GM12875 (cell line): ENCODE data around the gene FADS3.

ENCODE experiments used
- H3K4me3 ChIP-seq: one replicate; pipeline ENCODE4 v1.5.1; 2011; ENCODE audit warnings: low read depth, low read length, control low read depth
- CTCF ChIP-seq: IDR thresholded peaks from 2 replicates; pipeline ENCODE4 v1.5.1; 2011; ENCODE audit warnings: low read depth, mild to moderate bottlenecking, control low read depth, inconsistent platforms, low read length, moderate library complexity, borderline replicate concordance; ENCODE audit not compliant: insufficient read depth

Gene FADS3

GRCh38 chr11:61903845-61904244, 12.5 kb upstream of the FADS3 start:
- no peak overlapping the region for H3K4me3 ChIP-seq
- no peak for TF ChIP-seq CTCF

GRCh38 chr11:61902313-61902712, 11.0 kb upstream of the FADS3 start:
- no peak for TF ChIP-seq CTCF
- no peak overlapping the region for H3K4me3 ChIP-seq

- no peak for TF ChIP-seq CTCF
- no peak overlapping the region for H3K4me3 ChIP-seq
These were observed 10.1 kb upstream of the FADS3 start for GRCh38 chr11:61901397-61901796.

GRCh38 chr11:61900251-61900650, 8.9 kb upstream of the FADS3 start:
- no peak overlapping the region for H3K4me3 ChIP-seq
- no peak for TF ChIP-seq CTCF

- peak; percentile 100 for TF ChIP-seq CTCF
- no peak overlapping the region for H3K4me3 ChIP-seq
These were observed 7.9 kb upstream of the FADS3 start for GRCh38 chr11:61899146-61899841.

GRCh38 chr11:61898247-61898582, 6.9 kb upstream of the FADS3 start:
- H3K4me3 ChIP-seq = no peak overlapping the region
- no peak for TF ChIP-seq CTCF

GRCh38 chr11:61897387-61898246, 6.3 kb upstream of the FADS3 start:
- H3K4me3 ChIP-seq = no peak overlapping the region
- TF ChIP-seq CTCF = peak; percentile 94
